Ishikawa (cell line): Measurements from ENCODE around the gene ADPRH.

Source experiments
- CEBPB ChIP-seq: IDR thresholded peaks from 2 replicates; pipeline ENCODE4 v1.6.1; 2012
- CREB1 ChIP-seq: IDR thresholded peaks from 2 replicates; pipeline ENCODE4 v1.6.1; 2012; ENCODE audit warnings: low read depth
- EGR1 ChIP-seq: IDR thresholded peaks from 2 replicates; pipeline ENCODE4 v1.6.1; 2012
- EP300 ChIP-seq: IDR thresholded peaks from 2 replicates; pipeline ENCODE4 v1.6.1; 2012; ENCODE audit warnings: borderline replicate concordance
- FOXM1 ChIP-seq: IDR thresholded peaks from 2 replicates; pipeline ENCODE4 v1.6.1; 2012; ENCODE audit warnings: low read depth, borderline replicate concordance
- NFIC ChIP-seq: IDR thresholded peaks from 2 replicates; pipeline ENCODE4 v1.6.1; 2012
- RAD21 ChIP-seq: IDR thresholded peaks from 2 replicates; pipeline ENCODE4 v1.6.1; 2012; ENCODE audit warnings: low read depth
- REST ChIP-seq: IDR thresholded peaks from 2 replicates; pipeline ENCODE4 v1.6.1; 2012; ENCODE audit warnings: low read depth, mild to moderate bottlenecking
- TAF1 ChIP-seq: IDR thresholded peaks from 2 replicates; pipeline ENCODE4 v1.6.1; 2012; ENCODE audit warnings: low read depth, mild to moderate bottlenecking
- TCF12 ChIP-seq: IDR thresholded peaks from 2 replicates; pipeline ENCODE4 v1.6.1; 2012; ENCODE audit warnings: low read depth
- TEAD4 ChIP-seq: IDR thresholded peaks from 2 replicates; pipeline ENCODE4 v1.6.1; 2012
- USF1 ChIP-seq: IDR thresholded peaks from 2 replicates; pipeline ENCODE4 v1.6.1; 2012
- YY1 ChIP-seq: IDR thresholded peaks from 2 replicates; pipeline ENCODE4 v1.6.1; 2012; ENCODE audit warnings: low read depth
- ZBTB7A ChIP-seq: IDR thresholded peaks from 2 replicates; pipeline ENCODE4 v1.6.1; 2012; ENCODE audit warnings: low read depth
- TF ChIP-seq, protein P1 (sequence below): IDR thresholded peaks from 2 replicates; pipeline ENCODE4 v1.6.1; 2012

The ADPRH gene

GRCh38 chr3:119579366-119580066, at the start of gene ADPRH:
TSS of gene ADPRH (plus strand) at chr3:119579492. CDS start at chr3:119582170, 2,678 bp downstream.
- TF ChIP-seq, protein P1, sequence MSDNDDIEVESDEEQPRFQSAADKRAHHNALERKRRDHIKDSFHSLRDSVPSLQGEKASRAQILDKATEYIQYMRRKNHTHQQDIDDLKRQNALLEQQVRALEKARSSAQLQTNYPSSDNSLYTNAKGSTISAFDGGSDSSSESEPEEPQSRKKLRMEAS = peak; percentile 76
- no peak for TF ChIP-seq USF1
- no peak for TF ChIP-seq FOXM1
- peak; percentile 39 for TF ChIP-seq TEAD4
- TF ChIP-seq RAD21 = no peak
- TF ChIP-seq NFIC = no peak
- TF ChIP-seq REST = no peak
- TF ChIP-seq YY1 = no peak
- peak; percentile 23; the same call in 1 of the 2 replicates for TF ChIP-seq EP300
- TF ChIP-seq ZBTB7A = peak; percentile 57; the same call in 1 of the 2 replicates
- TF ChIP-seq TAF1 = peak; percentile 71
- TF ChIP-seq CREB1 = no peak
- TF ChIP-seq CEBPB = no peak
- no peak for TF ChIP-seq EGR1
- peak; percentile 38; the same call in 1 of the 2 replicates for TF ChIP-seq TCF12

DNA sequence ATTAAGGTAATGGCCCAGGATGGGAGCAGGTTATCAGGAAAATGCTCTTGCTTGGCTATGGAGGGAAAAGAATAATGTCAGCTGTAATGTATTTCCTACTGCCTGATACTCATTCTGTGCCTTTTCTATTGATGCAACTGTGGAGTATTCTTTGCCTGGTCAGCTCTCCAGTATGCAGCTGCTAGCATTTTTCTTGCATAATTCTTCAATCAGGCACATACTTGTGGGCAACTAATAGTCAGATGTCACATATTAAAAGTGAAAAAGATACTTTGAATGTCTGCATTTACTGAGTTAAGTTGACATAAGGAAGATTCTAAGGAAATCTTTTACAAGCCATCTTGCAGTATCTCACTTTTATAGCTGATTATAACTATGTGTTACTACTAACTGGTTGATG, 49.4 kb upstream of the ADPRH start:
- TF ChIP-seq, protein P1 = no peak
- TF ChIP-seq NFIC (no peak), TAF1 (no peak), CREB1 (no peak), CEBPB (no peak), REST (no peak), EP300 (no peak), EGR1 (no peak), FOXM1 (no peak), TCF12 (no peak), YY1 (no peak), RAD21 (no peak), TEAD4 (no peak), ZBTB7A (no peak), USF1 (no peak)

DNA sequence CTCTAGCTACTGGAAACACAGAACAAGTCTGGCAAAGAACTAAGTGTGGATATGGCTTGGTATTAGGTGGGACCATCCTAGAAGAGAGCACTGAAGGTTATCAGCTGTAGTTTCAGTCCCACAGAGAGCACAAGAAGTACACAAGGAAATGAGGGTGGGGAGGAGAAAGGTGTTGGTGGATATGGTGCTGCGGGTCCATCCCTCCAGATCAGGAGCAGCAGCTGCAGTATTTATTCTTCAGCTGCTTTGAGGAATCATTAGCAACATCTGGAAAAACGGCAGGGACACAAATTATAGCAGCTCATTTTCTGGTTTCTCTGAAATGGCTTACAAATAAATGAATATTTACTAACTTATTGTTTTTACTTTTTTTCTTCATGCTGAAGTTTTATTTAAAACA, 48.8 kb upstream of the ADPRH start:
- TF ChIP-seq EP300 = no peak
- TF ChIP-seq, protein P1 = no peak

DNA sequence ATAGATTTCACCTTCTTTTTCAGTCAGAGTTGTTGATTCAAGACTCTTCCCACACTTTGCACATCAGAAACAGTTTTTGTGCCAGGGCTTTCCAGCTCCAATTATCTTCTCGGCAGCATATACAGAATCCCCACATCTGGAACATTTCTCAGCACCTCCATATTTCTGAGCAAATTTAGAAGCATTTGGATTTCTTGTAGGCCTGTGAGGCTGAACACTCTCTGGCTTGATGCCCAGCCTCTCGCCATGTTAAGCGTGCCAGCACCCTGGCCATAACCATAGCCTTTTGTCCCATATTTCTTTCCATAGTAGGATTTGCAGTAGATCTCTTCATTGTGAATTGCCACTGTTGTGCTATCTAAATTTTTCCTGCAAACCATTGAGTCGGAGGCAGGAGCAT, 48.1 kb upstream of the ADPRH start:
- TF ChIP-seq NFIC (no peak), USF1 (no peak), EGR1 (no peak), YY1 (no peak), TEAD4 (no peak), TCF12 (no peak), CREB1 (no peak), FOXM1 (no peak), CEBPB (no peak), TAF1 (no peak), EP300 (no peak), REST (no peak), RAD21 (no peak), ZBTB7A (no peak)
- TF ChIP-seq, protein P1 = no peak
